Measurements from ENCODE around the gene DPP3. TPM values are rescaled to one million over a fixed set of nuclear protein-coding genes. Genes with fewer than 3 reads are reported as not detected.
"Not testable (repeated sequence)": the region's sequence is repeated elsewhere in the genome, so short reads cannot be mapped to it uniquely, and the experiment has no call there.

Gene DPP3
- total RNA-seq, 1 experiment from 2014 or later: 86.7 TPM

DNA sequence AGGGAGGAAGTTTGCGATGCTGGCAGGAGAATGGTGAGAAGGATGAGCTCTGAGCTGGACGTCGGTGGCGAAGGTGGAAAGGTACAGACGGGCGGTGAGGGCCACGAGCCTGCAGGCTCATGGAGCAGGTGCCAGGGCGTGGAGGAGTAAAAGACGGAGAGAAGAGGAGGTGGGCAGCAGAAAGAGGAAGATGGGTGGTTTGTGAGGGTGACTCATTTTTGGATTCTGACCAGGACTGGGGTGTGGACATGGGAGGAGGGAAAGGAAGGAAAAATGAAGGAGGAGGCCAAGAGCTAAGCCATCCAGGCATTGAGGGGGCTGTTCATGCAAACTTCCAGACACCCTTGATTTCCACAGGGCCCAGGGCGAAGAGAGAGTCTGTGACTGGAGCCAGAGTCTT lies 62.1 kb downstream of the DPP3 start:
- ATAC-seq (no peak), DNase-seq (ENCODE audit: low spot score) (no peak)
- TF ChIP-seq ZSCAN18 (CRISPR knock-in tag; IDR thresholded peaks at IDR 0.05): no peak
- TF ChIP-seq ZNF423 (CRISPR knock-in tag; IDR thresholded peaks at IDR 0.05): no peak
- TF ChIP-seq, protein P1, sequence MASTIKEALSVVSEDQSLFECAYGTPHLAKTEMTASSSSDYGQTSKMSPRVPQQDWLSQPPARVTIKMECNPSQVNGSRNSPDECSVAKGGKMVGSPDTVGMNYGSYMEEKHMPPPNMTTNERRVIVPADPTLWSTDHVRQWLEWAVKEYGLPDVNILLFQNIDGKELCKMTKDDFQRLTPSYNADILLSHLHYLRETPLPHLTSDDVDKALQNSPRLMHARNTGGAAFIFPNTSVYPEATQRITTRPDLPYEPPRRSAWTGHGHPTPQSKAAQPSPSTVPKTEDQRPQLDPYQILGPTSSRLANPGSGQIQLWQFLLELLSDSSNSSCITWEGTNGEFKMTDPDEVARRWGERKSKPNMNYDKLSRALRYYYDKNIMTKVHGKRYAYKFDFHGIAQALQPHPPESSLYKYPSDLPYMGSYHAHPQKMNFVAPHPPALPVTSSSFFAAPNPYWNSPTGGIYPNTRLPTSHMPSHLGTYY (CRISPR knock-in tag; IDR thresholded peaks at IDR 0.05): no peak
- no peak for TF ChIP-seq HMGA2 (CRISPR knock-in tag; IDR thresholded peaks at IDR 0.05)
- no peak for TF ChIP-seq ZNF671 (CRISPR knock-in tag; IDR thresholded peaks at IDR 0.05)
- no peak for TF ChIP-seq ZNF121 (CRISPR knock-in tag; IDR thresholded peaks at IDR 0.05)
- no peak for TF ChIP-seq NFATC4 (CRISPR knock-in tag; IDR thresholded peaks at IDR 0.05)
- TF ChIP-seq FOXP1 (CRISPR knock-in tag; IDR thresholded peaks at IDR 0.05; ENCODE audit: borderline replicate concordance): no peak
- no peak for TF ChIP-seq E2F1 (CRISPR knock-in tag; IDR thresholded peaks at IDR 0.05)
- no peak for TF ChIP-seq GTF2I (CRISPR knock-in tag; conservative IDR thresholded peaks at IDR 0.05)
- no peak for TF ChIP-seq ZNF512 (CRISPR knock-in tag; IDR thresholded peaks at IDR 0.05; ENCODE audit: borderline replicate concordance)
- TF ChIP-seq MLX (CRISPR knock-in tag; IDR thresholded peaks at IDR 0.05): no peak
- TF ChIP-seq NFYB (CRISPR knock-in tag; conservative IDR thresholded peaks at IDR 0.05; ENCODE audit: low read depth): no peak
- no peak for TF ChIP-seq JUN (CRISPR knock-in tag; IDR thresholded peaks at IDR 0.05)
- TF ChIP-seq CREB1 (CRISPR knock-in tag; IDR thresholded peaks at IDR 0.05): no peak
- TF ChIP-seq RORB (CRISPR knock-in tag; IDR thresholded peaks at IDR 0.05): no peak
- Mint-ChIP-seq H3K36me3 (peaks cover 2% of the 10 kb centered on the region; the same call in 1 of the 2 replicates), H3K4me1 (peaks cover 27% of the 10 kb centered on the region), H3K27me3 (ENCODE audit: low read depth) (no peaks in the 10 kb centered on the region), H3K27ac (no peak overlapping the region), H3K9me3 (no peaks in the 10 kb centered on the region), H3K4me3 (no peak overlapping the region)
- ChIA-PET POLR2A (no interaction called here), CTCF (interaction anchor here (0.9 to 2.5 kb wide), 2 partner anchors 103 to 136 kb away, joined by 3 to 7 read pairs; partner anchors contain the start of gene MRPL11)

GRCh38 chr11:66543263-66544107 lies 63.3 kb downstream of the DPP3 start:
- Mint-ChIP-seq H3K9me3 (no peaks in the 10 kb centered on the region), H3K27ac (0 out of 2 replicates have a peak overlapping the region, but pooled peaks have one; percentile 38), H3K36me3 (no peaks in the 10 kb centered on the region; the same call in 1 of the 2 replicates), H3K4me3 (no peak overlapping the region), H3K27me3 (ENCODE audit: low read depth) (no peaks in the 10 kb centered on the region), H3K4me1 (peaks cover 36% of the 10 kb centered on the region)
- ChIA-PET CTCF (interaction anchor here (0.6 to 2.5 kb wide), 2 partner anchors 34 to 135 kb away, joined by 3 to 7 read pairs; no protein-coding TSS in a partner anchor), POLR2A (no interaction called here)
- DNase-seq (ENCODE audit: low spot score): peak; percentile 49
- peak; percentile 2 for ATAC-seq
- TF ChIP-seq ARID4B (CRISPR knock-in tag; IDR thresholded peaks at IDR 0.05; ENCODE audit: borderline replicate concordance) (no peak), KAT7 (CRISPR knock-in tag; IDR thresholded peaks at IDR 0.05; ENCODE audit: borderline replicate concordance) (no peak), SMAD4 (CRISPR knock-in tag; IDR thresholded peaks at IDR 0.05) (no peak)

- not testable (repeated sequence) for H3K27ac Mint-ChIP-seq; H3K36me3 Mint-ChIP-seq; ATAC-seq; H3K27me3 Mint-ChIP-seq (ENCODE audit: low read depth); H3K9me3 Mint-ChIP-seq; DNase-seq (ENCODE audit: low spot score)
- H3K4me3 Mint-ChIP-seq: peak overlapping the region; percentile 85
- ChIA-PET CTCF (interaction anchor here (1.3 to 2.9 kb wide), 5 partner anchors 35 to 232 kb away, joined by 3 to 34 read pairs (median 6); partner anchors contain the start of genes CCDC87 and CCS), POLR2A (interaction anchor here (0.5 to 2.0 kb wide), 3 partner anchors 48 to 109 kb away, joined by 3 to 6 read pairs (median 5); partner anchors contain the start of genes CCDC87 and CCS)
- H3K4me1 Mint-ChIP-seq: peaks cover 38% of the 10 kb centered on the region
Measured at GRCh38 chr11:66544952-66545351, 64.7 kb downstream of the DPP3 start.

All from WTC11 (cell line).